ENCODE results near the gene LCNL1.

DNA sequence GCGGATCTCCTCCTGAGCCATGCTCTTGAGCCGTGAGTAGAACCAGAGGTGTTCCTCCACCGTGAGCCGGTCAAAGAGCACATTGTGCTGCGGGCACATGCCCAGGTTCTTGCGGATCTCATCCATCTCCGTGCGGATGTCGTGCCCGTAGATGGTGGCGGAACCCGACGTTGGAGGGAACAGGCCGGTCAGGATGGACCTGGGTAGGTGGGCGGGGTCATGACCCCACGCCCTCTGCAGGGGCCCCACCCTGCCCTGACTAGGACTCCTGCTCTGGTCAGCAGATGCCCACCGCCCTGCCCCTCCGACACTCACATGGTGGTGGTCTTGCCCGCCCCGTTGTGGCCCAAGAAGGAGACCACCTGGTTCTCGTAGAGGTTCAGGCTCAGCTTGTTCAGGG is 33.2 kb downstream of the LCNL1 start:
- TF ChIP-seq, protein P1, sequence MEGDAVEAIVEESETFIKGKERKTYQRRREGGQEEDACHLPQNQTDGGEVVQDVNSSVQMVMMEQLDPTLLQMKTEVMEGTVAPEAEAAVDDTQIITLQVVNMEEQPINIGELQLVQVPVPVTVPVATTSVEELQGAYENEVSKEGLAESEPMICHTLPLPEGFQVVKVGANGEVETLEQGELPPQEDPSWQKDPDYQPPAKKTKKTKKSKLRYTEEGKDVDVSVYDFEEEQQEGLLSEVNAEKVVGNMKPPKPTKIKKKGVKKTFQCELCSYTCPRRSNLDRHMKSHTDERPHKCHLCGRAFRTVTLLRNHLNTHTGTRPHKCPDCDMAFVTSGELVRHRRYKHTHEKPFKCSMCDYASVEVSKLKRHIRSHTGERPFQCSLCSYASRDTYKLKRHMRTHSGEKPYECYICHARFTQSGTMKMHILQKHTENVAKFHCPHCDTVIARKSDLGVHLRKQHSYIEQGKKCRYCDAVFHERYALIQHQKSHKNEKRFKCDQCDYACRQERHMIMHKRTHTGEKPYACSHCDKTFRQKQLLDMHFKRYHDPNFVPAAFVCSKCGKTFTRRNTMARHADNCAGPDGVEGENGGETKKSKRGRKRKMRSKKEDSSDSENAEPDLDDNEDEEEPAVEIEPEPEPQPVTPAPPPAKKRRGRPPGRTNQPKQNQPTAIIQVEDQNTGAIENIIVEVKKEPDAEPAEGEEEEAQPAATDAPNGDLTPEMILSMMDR (IDR thresholded peaks at IDR 0.05): no peak
- TF ChIP-seq ZFX (IDR thresholded peaks at IDR 0.05; ENCODE audit: borderline replicate concordance): no peak
